ENCODE results near the gene CCSAP.

Gene CCSAP

DNA sequence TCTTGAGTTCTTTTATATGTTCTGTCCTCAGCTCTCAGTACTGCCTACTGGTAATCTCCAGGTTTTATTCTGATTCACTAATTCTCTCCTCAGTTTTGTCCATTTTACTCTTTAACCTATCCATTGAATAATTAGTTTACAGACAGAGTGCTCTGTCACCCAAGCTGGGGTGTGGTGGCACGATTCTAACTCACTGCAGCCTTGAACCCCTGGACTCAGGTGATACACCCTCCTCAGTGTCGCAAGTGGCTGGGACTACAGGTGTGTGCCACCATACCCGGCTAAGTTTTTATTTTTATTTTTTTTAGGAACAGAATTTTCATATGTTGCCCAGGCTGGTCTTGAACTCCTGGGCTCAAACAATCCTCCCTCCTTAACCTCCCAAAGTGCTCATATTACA, 58.0 kb downstream of the CCSAP start:
- H3K4me3 ChIP-seq (ENCODE audit: low read depth, low read length): no peak overlapping the region
- no peak overlapping the region for H3K27ac ChIP-seq (ENCODE audit: extremely low read depth, low read depth, low read length)
- no peak for TF ChIP-seq ZNF2 (tag by site-specific recombination; IDR thresholded peaks at IDR 0.05)
- H3K9me3 ChIP-seq (ENCODE audit: control insufficient read depth, insufficient read depth, low read depth, low read length): no peaks in the 10 kb centered on the region
- ChIA-PET CTCF (interaction anchor here (0.6 kb wide), 1 partner anchor 113 kb away, joined by 4 read pairs; no protein-coding TSS in a partner anchor), POLR2A (no interaction called here)
- peaks cover 6 to 11% of the 10 kb centered on the region in 2 experiments for H3K36me3 ChIP-seq (ENCODE audit: control insufficient read depth in 2 of 2, insufficient read depth in 1 of 2, low read length in 2 of 2)
- H3K4me1 ChIP-seq (ENCODE audit: control insufficient read depth, insufficient read depth, low read length): peaks cover 19% of the 10 kb centered on the region; the same call in 1 of the 2 replicates

DNA sequence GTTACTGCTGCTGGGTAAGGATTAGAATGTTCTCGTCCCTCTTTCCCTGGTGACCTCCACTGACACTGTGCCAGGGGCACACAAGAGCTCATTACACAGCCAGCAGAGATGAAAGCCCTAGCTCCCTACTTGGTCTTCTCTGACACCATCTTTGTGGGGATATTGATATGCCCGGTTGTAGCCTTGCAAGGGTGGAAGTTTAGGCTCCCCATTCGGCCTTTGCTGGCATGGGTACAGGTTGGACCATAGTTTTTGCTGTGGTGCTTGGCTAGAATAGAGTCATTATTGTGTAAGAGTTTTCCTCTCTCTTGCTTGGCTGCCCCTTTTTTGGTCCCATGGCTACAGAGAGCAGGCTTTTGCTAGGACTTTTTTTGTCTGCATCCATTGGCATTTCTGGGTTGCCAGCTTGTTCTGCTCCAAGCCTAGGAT, 59.6 kb downstream of the CCSAP start:
- no peaks in the 10 kb centered on the region for H3K9me3 ChIP-seq (ENCODE audit: control insufficient read depth, insufficient read depth, low read depth, low read length)
- no peaks in the 10 kb centered on the region; a peak in 1 of 3 replicates for H3K36me3 ChIP-seq (ENCODE audit: control insufficient read depth in 2 of 2, insufficient read depth in 1 of 2, low read length in 2 of 2)
- ChIA-PET CTCF (interaction anchor here (0.6 kb wide), 2 partner anchors 58 to 261 kb away, joined by 3 to 7 read pairs; no protein-coding TSS in a partner anchor), POLR2A (no interaction called here)
- peaks cover 22% of the 10 kb centered on the region for H3K4me1 ChIP-seq (ENCODE audit: control insufficient read depth, insufficient read depth, low read length)
- no peak overlapping the region for H3K4me3 ChIP-seq (ENCODE audit: low read depth, low read length)
- TF ChIP-seq ZNF202 (tag by site-specific recombination; IDR thresholded peaks at IDR 0.05; ENCODE audit: borderline replicate concordance) (no peak), ZNF707 (tag by site-specific recombination; IDR thresholded peaks at IDR 0.05) (no peak), SP3 (tag by site-specific recombination; IDR thresholded peaks at IDR 0.05) (no peak), TCF7L2 (IDR thresholded peaks at IDR 0.05; ENCODE audit: borderline replicate concordance, low read depth, low read length) (no peak), ZNF155 (tag by site-specific recombination; IDR thresholded peaks at IDR 0.05) (no peak)
- TF ChIP-seq, protein P1, sequence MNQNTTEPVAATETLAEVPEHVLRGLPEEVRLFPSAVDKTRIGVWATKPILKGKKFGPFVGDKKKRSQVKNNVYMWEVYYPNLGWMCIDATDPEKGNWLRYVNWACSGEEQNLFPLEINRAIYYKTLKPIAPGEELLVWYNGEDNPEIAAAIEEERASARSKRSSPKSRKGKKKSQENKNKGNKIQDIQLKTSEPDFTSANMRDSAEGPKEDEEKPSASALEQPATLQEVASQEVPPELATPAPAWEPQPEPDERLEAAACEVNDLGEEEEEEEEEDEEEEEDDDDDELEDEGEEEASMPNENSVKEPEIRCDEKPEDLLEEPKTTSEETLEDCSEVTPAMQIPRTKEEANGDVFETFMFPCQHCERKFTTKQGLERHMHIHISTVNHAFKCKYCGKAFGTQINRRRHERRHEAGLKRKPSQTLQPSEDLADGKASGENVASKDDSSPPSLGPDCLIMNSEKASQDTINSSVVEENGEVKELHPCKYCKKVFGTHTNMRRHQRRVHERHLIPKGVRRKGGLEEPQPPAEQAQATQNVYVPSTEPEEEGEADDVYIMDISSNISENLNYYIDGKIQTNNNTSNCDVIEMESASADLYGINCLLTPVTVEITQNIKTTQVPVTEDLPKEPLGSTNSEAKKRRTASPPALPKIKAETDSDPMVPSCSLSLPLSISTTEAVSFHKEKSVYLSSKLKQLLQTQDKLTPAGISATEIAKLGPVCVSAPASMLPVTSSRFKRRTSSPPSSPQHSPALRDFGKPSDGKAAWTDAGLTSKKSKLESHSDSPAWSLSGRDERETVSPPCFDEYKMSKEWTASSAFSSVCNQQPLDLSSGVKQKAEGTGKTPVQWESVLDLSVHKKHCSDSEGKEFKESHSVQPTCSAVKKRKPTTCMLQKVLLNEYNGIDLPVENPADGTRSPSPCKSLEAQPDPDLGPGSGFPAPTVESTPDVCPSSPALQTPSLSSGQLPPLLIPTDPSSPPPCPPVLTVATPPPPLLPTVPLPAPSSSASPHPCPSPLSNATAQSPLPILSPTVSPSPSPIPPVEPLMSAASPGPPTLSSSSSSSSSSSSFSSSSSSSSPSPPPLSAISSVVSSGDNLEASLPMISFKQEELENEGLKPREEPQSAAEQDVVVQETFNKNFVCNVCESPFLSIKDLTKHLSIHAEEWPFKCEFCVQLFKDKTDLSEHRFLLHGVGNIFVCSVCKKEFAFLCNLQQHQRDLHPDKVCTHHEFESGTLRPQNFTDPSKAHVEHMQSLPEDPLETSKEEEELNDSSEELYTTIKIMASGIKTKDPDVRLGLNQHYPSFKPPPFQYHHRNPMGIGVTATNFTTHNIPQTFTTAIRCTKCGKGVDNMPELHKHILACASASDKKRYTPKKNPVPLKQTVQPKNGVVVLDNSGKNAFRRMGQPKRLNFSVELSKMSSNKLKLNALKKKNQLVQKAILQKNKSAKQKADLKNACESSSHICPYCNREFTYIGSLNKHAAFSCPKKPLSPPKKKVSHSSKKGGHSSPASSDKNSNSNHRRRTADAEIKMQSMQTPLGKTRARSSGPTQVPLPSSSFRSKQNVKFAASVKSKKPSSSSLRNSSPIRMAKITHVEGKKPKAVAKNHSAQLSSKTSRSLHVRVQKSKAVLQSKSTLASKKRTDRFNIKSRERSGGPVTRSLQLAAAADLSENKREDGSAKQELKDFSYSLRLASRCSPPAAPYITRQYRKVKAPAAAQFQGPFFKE (tag by site-specific recombination; IDR thresholded peaks at IDR 0.05; ENCODE audit: borderline replicate concordance): no peak
- H3K27ac ChIP-seq (ENCODE audit: extremely low read depth, low read depth, low read length): no peak overlapping the region

DNA sequence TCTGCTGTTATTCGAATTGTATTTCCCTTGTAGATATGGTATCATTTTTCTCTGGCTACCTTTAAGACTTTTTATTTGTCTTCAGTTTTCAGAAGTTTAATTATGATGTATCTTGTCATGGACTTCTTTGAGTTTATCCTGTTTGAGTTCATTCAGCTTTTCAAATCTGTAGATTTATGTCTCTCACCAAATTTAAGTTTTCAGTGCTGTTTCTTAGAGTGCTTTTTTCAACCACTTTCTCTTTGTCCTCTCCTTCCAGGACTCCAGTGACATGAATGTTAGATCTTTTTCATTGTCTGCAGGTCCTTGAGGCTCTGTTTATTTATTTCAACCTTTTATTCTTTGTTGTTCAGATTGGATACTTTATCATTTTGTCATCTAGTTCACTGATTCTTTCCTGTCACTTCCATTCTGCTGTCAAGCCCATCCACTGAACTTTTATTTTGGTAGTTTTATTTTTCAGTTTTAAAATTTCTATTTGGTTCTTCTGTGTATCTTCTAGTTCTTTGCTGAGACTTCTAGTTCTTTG, 60.5 kb downstream of the CCSAP start:
- Histone ChIP-seq H3K36me3 (ENCODE audit: control insufficient read depth in 2 of 2, insufficient read depth in 1 of 2, low read length in 2 of 2) (peaks cover 0 to 2% of the 10 kb centered on the region in 2 experiments; a peak in 1 of 3 replicates), H3K27ac (ENCODE audit: extremely low read depth, low read depth, low read length) (no peak overlapping the region), H3K9me3 (ENCODE audit: control insufficient read depth, insufficient read depth, low read depth, low read length) (no peaks in the 10 kb centered on the region), H3K4me1 (ENCODE audit: control insufficient read depth, insufficient read depth, low read length) (peaks cover 19% of the 10 kb centered on the region), H3K4me3 (ENCODE audit: low read depth, low read length) (no peak overlapping the region)
- TF ChIP-seq ZNF341 (tag by site-specific recombination; IDR thresholded peaks at IDR 0.05; ENCODE audit: low read depth) (no peak), WT1 (tag by site-specific recombination; IDR thresholded peaks at IDR 0.05) (no peak), ZNF211 (tag by site-specific recombination; IDR thresholded peaks at IDR 0.05; ENCODE audit: low read depth) (peak; percentile 98), ZFP3 (tag by site-specific recombination; IDR thresholded peaks at IDR 0.05; ENCODE audit: low read depth) (no peak), ZEB2 (tag by site-specific recombination; IDR thresholded peaks at IDR 0.05) (no peak), ZNF223 (tag by site-specific recombination; IDR thresholded peaks at IDR 0.05) (no peak), ZNF16 (tag by site-specific recombination; IDR thresholded peaks at IDR 0.05; ENCODE audit: low read depth) (no peak), RBAK (tag by site-specific recombination; IDR thresholded peaks at IDR 0.05) (no peak), OSR2 (tag by site-specific recombination; IDR thresholded peaks at IDR 0.05) (no peak), ZNF558 (tag by site-specific recombination; IDR thresholded peaks at IDR 0.05) (peak; percentile 99), ZNF394 (tag by site-specific recombination; IDR thresholded peaks at IDR 0.05; ENCODE audit: borderline replicate concordance) (no peak)
- TF ChIP-seq, protein P2, sequence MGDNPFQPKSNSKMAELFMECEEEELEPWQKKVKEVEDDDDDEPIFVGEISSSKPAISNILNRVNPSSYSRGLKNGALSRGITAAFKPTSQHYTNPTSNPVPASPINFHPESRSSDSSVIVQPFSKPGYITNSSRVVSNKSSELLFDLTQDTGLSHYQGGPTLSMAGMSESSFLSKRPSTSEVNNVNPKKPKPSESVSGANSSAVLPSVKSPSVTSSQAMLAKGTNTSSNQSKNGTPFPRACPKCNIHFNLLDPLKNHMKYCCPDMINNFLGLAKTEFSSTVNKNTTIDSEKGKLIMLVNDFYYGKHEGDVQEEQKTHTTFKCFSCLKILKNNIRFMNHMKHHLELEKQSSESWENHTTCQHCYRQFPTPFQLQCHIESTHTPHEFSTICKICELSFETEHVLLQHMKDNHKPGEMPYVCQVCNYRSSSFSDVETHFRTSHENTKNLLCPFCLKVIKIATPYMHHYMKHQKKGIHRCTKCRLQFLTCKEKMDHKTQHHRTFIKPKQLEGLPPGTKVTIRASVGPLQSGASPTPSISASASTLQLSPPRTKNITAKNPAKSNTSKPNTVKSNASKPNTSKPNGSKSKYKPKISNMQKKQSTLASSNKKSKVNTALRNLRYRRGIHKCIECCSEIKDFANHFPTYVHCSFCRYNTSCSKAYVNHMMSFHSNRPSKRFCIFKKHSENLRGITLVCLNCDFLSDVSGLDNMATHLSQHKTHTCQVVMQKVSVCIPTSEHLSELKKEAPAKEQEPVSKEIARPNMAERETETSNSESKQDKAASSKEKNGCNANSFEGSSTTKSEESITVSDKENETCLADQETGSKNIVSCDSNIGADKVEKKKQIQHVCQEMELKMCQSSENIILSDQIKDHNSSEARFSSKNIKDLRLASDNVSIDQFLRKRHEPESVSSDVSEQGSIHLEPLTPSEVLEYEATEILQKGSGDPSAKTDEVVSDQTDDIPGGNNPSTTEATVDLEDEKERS (tag by site-specific recombination; IDR thresholded peaks at IDR 0.05): no peak
- TF ChIP-seq, protein P3, sequence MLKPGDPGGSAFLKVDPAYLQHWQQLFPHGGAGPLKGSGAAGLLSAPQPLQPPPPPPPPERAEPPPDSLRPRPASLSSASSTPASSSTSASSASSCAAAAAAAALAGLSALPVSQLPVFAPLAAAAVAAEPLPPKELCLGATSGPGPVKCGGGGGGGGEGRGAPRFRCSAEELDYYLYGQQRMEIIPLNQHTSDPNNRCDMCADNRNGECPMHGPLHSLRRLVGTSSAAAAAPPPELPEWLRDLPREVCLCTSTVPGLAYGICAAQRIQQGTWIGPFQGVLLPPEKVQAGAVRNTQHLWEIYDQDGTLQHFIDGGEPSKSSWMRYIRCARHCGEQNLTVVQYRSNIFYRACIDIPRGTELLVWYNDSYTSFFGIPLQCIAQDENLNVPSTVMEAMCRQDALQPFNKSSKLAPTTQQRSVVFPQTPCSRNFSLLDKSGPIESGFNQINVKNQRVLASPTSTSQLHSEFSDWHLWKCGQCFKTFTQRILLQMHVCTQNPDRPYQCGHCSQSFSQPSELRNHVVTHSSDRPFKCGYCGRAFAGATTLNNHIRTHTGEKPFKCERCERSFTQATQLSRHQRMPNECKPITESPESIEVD (tag by site-specific recombination; IDR thresholded peaks at IDR 0.05): no peak
- POLR2A ChIA-PET: no interaction called here
- CTCF ChIA-PET: interaction anchor here (1.1 to 1.3 kb wide), 2 partner anchors 8 to 12 kb away, joined by 3 to 4 read pairs; no protein-coding TSS in a partner anchor
